ENCODE data around the gene ZNF470. TPM values are rescaled to one million over a fixed set of nuclear protein-coding genes. Genes with fewer than 3 reads are reported as not detected.

ZNF470 gene
- total and polyA plus RNA-seq, 9 of the 15 experiments (the other 6 are each of a cell fraction or from before 2014, with no cell fraction given): 0.03 TPM; not detected in 8

- no peak for TF ChIP-seq DDX20 (tag; IDR thresholded peaks at IDR 0.05; ENCODE audit: low read depth)
Observed at GRCh38 chr19:56601375-56601774, 34.1 kb downstream of the ZNF470 start (continued).

DNA sequence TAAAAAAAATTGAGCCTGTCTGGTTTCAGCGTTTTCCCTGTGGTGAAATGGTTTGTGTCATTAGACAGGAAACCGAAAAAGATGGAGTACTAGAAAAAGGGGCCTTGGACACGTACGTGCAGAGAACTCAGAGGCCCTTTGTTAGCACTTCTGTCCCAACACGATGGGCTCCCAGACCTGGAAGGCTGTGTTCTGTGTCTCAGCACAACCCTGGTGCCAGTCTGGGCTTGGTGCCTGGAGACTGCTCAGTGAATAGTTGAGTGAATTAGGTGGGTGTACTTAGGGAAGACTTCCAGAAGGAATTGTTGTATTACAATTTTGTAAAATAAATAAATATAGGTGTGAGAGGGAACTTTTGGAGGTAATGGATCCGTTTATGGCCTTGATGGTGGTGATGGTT, 36.6 kb downstream of the ZNF470 start:
- DNase-seq (ENCODE audit: extremely low read depth in 1 of 4, low spot score in 3 of 4) (no peak), FAIRE-seq (no peak), ATAC-seq (no peak)
- CTCF ChIA-PET (ENCODE audit: low intra/inter-chr PET ratio): no interaction called here
- Histone ChIP-seq H4K20me1 (replicated peaks; ENCODE audit: control insufficient read depth, insufficient read depth, low read length) (no peaks in the 10 kb centered on the region), H2AFZ (ENCODE audit: low read depth, low read length) (no peak overlapping the region), H3K9ac (ENCODE audit: insufficient read depth in 1 of 2, low read depth in 2 of 2, low read length in 2 of 2) (no peak overlapping the region), H3K4me3 (no peak overlapping the region), H3K27ac (ENCODE audit: extremely low read depth, low read depth, low read length) (no peak overlapping the region), H3K4me2 (ENCODE audit: insufficient read depth, low read length) (no peak overlapping the region), H3K4me1 (replicated peaks in 1 of 2; ENCODE audit: control insufficient read depth in 2 of 2, insufficient read depth in 2 of 2, low read length in 2 of 2) (no peaks in the 10 kb centered on the region), H3K27me3 (ENCODE audit: control insufficient read depth in 2 of 2, insufficient read depth in 2 of 2, low read length in 2 of 2) (no peaks in the 10 kb centered on the region), H3K9me3 (replicated peaks; ENCODE audit: control insufficient read depth, insufficient read depth, low read depth, low read length) (no peaks in the 10 kb centered on the region; the same call in 1 of the 2 replicates), H3K36me3 (ENCODE audit: control insufficient read depth, insufficient read depth, low read length) (no peaks in the 10 kb centered on the region), H3K79me2 (ENCODE audit: control insufficient read depth, insufficient read depth, low read length) (no peaks in the 10 kb centered on the region), H3K9me1 (ENCODE audit: control insufficient read depth, insufficient read depth, low read length) (no peaks in the 10 kb centered on the region)
- POLR2A ChIA-PET: interaction anchor here (0.6 kb wide), 1 partner anchor 34 kb away, joined by 3 read pairs; no protein-coding TSS in a partner anchor
- BruUV-seq (replicated peaks): no TSS peak
- intact Hi-C loops (cut with micrococcal nuclease): no loop called here
- in situ Hi-C loops (cut with MboI): no loop called here
- WGBS (ENCODE audit: insufficient coverage, low coverage, missing lambda C conversion rate): 2% methylated on average over 6 of the region's 6 CpGs
- no peak for TF ChIP-seq ZNF57 (CRISPR knock-in tag; IDR thresholded peaks at IDR 0.05)

DNA sequence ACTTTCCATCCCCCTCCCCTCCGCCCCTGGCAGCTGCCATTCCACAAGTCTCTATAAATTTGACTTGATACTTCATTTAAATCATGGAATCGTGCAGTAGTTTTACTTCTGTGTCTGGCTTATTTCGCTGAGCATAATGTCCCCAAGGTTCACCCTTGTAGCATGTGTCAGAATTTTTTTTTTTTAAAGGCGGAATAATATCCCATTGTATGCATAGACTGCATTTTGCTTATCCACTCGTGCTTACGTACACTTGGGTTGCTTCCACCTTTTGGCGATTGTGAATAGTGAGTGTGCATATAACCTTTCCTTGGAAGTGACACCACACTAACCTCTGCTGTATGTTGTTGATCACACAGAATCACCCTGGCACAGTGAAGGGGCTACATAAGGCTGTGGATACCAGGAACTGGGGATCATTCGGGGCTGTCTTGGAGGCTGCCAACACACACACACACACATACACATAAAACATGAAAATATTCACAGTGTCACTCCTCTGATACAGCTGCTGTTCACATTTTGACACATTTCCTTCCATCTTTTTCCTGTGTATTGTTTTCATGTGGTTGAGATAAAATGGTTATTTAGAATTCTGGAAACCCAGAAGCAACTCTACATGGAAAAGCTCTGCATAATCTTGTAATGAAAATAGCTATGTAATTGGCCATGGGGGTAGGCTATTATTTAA, 41.2 kb downstream of the ZNF470 start:
- Histone ChIP-seq H3K9ac (ENCODE audit: insufficient read depth in 1 of 2, low read depth in 2 of 2, low read length in 2 of 2) (no peak overlapping the region), H3K4me1 (replicated peaks in 1 of 2; ENCODE audit: control insufficient read depth in 2 of 2, insufficient read depth in 2 of 2, low read length in 2 of 2) (no peaks in the 10 kb centered on the region), H4K20me1 (replicated peaks; ENCODE audit: control insufficient read depth, insufficient read depth, low read length) (no peaks in the 10 kb centered on the region), H3K36me3 (ENCODE audit: control insufficient read depth, insufficient read depth, low read length) (no peaks in the 10 kb centered on the region), H3K27ac (ENCODE audit: extremely low read depth, low read depth, low read length) (no peak overlapping the region), H3K4me3 (no peak overlapping the region), H3K9me1 (ENCODE audit: control insufficient read depth, insufficient read depth, low read length) (no peaks in the 10 kb centered on the region), H2AFZ (ENCODE audit: low read depth, low read length) (no peak overlapping the region), H3K27me3 (ENCODE audit: control insufficient read depth in 2 of 2, insufficient read depth in 2 of 2, low read length in 2 of 2) (no peaks in the 10 kb centered on the region), H3K79me2 (ENCODE audit: control insufficient read depth, insufficient read depth, low read length) (no peaks in the 10 kb centered on the region), H3K4me2 (ENCODE audit: insufficient read depth, low read length) (no peak overlapping the region), H3K9me3 (replicated peaks; ENCODE audit: control insufficient read depth, insufficient read depth, low read depth, low read length) (no peaks in the 10 kb centered on the region; the same call in 1 of the 2 replicates)
- in situ Hi-C loops (cut with MboI) (no loop called here), intact Hi-C loops (cut with micrococcal nuclease) (no loop called here)
- ChIA-PET CTCF (ENCODE audit: low intra/inter-chr PET ratio) (no interaction called here), POLR2A (no interaction called here)
- FAIRE-seq (no peak), DNase-seq (ENCODE audit: extremely low read depth in 1 of 4, low spot score in 3 of 4) (no peak), ATAC-seq (no peak)
- BruUV-seq (replicated peaks): no TSS peak
- 0% methylated on average over 8 of the region's 8 CpGs for WGBS (ENCODE audit: insufficient coverage, low coverage, missing lambda C conversion rate)
- TF ChIP-seq POLR3G (IDR thresholded peaks at IDR 0.05; ENCODE audit: extremely low read depth, insufficient read length, insufficient replicate concordance) (no peak), ZNF146 (CRISPR knock-in tag; IDR thresholded peaks at IDR 0.05; ENCODE audit: unreplicated experiment) (no peak), MYNN (IDR thresholded peaks at IDR 0.05) (no peak), MYNN (CRISPR knock-in tag; IDR thresholded peaks at IDR 0.05) (no peak), BRD4 (IDR thresholded peaks at IDR 0.05) (no peak), KLF16 (IDR thresholded peaks at IDR 0.05) (no peak), HOMEZ (CRISPR knock-in tag; IDR thresholded peaks at IDR 0.05) (no peak), ZFP36 (IDR thresholded peaks at IDR 0.05; ENCODE audit: low read depth, low read length, partially characterized antibody) (no peak), HNRNPUL1 (IDR thresholded peaks at IDR 0.05; ENCODE audit: low read length) (no peak), ZNF586 (CRISPR knock-in tag; conservative IDR thresholded peaks at IDR 0.05) (no peak)
- TF ChIP-seq, protein P1, sequence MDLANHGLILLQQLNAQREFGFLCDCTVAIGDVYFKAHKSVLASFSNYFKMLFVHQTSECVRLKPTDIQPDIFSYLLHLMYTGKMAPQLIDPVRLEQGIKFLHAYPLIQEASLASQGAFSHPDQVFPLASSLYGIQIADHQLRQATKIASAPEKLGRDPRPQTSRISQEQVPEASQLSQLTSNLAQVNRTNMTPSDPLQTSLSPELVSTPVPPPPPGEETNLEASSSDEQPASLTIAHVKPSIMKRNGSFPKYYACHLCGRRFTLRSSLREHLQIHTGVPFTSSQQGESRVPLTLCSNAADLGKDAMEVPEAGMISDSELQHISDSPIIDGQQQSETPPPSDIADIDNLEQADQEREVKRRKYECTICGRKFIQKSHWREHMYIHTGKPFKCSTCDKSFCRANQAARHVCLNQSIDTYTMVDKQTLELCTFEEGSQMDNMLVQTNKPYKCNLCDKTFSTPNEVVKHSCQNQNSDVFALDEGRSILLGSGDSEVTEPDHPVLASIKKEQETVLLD (IDR thresholded peaks at IDR 0.05): no peak

Data from K562 (cell line).